ENCODE measurements around the gene CPA2.

CPA2 gene

GRCh38 chr7:130322615-130323014 lies 56.0 kb downstream of the CPA2 start:
- in situ Hi-C loops (cut with HindIII; ENCODE audit: low pct_ligation_motif_present, low sequenced_read_pairs): no loop called here
- no peak for DNase-seq
- TF ChIP-seq, protein P1, sequence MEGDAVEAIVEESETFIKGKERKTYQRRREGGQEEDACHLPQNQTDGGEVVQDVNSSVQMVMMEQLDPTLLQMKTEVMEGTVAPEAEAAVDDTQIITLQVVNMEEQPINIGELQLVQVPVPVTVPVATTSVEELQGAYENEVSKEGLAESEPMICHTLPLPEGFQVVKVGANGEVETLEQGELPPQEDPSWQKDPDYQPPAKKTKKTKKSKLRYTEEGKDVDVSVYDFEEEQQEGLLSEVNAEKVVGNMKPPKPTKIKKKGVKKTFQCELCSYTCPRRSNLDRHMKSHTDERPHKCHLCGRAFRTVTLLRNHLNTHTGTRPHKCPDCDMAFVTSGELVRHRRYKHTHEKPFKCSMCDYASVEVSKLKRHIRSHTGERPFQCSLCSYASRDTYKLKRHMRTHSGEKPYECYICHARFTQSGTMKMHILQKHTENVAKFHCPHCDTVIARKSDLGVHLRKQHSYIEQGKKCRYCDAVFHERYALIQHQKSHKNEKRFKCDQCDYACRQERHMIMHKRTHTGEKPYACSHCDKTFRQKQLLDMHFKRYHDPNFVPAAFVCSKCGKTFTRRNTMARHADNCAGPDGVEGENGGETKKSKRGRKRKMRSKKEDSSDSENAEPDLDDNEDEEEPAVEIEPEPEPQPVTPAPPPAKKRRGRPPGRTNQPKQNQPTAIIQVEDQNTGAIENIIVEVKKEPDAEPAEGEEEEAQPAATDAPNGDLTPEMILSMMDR (IDR thresholded peaks at IDR 0.05; ENCODE audit: low read depth, low read length, missing control alignments): no peak
- Histone ChIP-seq H3K27ac (no peak overlapping the region), H3K36me3 (replicated peaks) (peaks cover 30% of the 10 kb centered on the region), H3K4me3 (ENCODE audit: low read depth, low read length) (no peak overlapping the region), H3K27me3 (replicated peaks) (no peaks in the 10 kb centered on the region)

- in situ Hi-C loops (cut with HindIII; ENCODE audit: low pct_ligation_motif_present, low sequenced_read_pairs): no loop called here
- Histone ChIP-seq H3K27me3 (replicated peaks) (no peaks in the 10 kb centered on the region), H3K4me3 (ENCODE audit: low read depth, low read length) (no peak overlapping the region), H3K36me3 (replicated peaks) (peaks cover 17% of the 10 kb centered on the region), H3K27ac (no peak overlapping the region)
- TF ChIP-seq, protein P1 (IDR thresholded peaks at IDR 0.05; ENCODE audit: low read depth, low read length, missing control alignments): no peak
- DNase-seq: no peak
Measured at GRCh38 chr7:130324306-130324943, 57.8 kb downstream of the CPA2 start.

GRCh38 chr7:130329681-130330080 lies 63.0 kb downstream of the CPA2 start:
- TF ChIP-seq, protein P1 (IDR thresholded peaks at IDR 0.05; ENCODE audit: low read depth, low read length, missing control alignments): no peak
- H3K27ac ChIP-seq: no peak overlapping the region
- in situ Hi-C loops (cut with HindIII; ENCODE audit: low pct_ligation_motif_present, low sequenced_read_pairs): no loop called here

GRCh38 chr7:130332259-130333053 lies 65.8 kb downstream of the CPA2 start:
- DNase-seq: no peak
- Histone ChIP-seq H3K27ac (no peak overlapping the region), H3K36me3 (replicated peaks) (no peaks in the 10 kb centered on the region), H3K4me3 (ENCODE audit: low read depth, low read length) (no peak overlapping the region), H3K27me3 (replicated peaks) (no peaks in the 10 kb centered on the region)
- in situ Hi-C loops (cut with HindIII; ENCODE audit: low pct_ligation_motif_present, low sequenced_read_pairs): no loop called here
- TF ChIP-seq, protein P1 (IDR thresholded peaks at IDR 0.05; ENCODE audit: low read depth, low read length, missing control alignments): no peak

More at GRCh38 chr7:130329681-130330080, 63.0 kb downstream of the CPA2 start:
- no peak overlapping the region for H3K4me3 ChIP-seq (ENCODE audit: low read depth, low read length)
- no peaks in the 10 kb centered on the region for H3K36me3 ChIP-seq (replicated peaks)
- H3K27me3 ChIP-seq (replicated peaks): no peaks in the 10 kb centered on the region
- no peak for DNase-seq

GRCh38 chr7:130333832-130334231 lies 67.2 kb downstream of the CPA2 start:
- in situ Hi-C loops (cut with HindIII; ENCODE audit: low pct_ligation_motif_present, low sequenced_read_pairs): no loop called here
- TF ChIP-seq, protein P1 (IDR thresholded peaks at IDR 0.05; ENCODE audit: low read depth, low read length, missing control alignments): no peak
- DNase-seq: no peak
- H3K27ac ChIP-seq: no peak overlapping the region
- no peaks in the 10 kb centered on the region for H3K27me3 ChIP-seq (replicated peaks)
- H3K36me3 ChIP-seq (replicated peaks): no peaks in the 10 kb centered on the region
- H3K4me3 ChIP-seq (ENCODE audit: low read depth, low read length): no peak overlapping the region

All from brain microvascular endothelial cell (primary cell).